EL (cell line): ENCODE data around the gene POTEF.
"Not testable (repeated sequence)": the region's sequence is repeated elsewhere in the genome, so short reads cannot be mapped to it uniquely, and the experiment has no call there.

Source experiments
- DNase-seq: peaks from one replicate; pipeline ENCODE4 v3.0.0-alpha.2; 2016

POTEF gene

GRCh38 chr2:130102597-130103363, 26.2 kb downstream of the POTEF start:
- not testable (repeated sequence) for DNase-seq

- not testable (repeated sequence) for DNase-seq
Measured at GRCh38 chr2:130062645-130063044, 66.4 kb downstream of the POTEF start.

GRCh38 chr2:130059982-130060381, 69.0 kb downstream of the POTEF start:
- DNase-seq, result not testable (repeated sequence)

GRCh38 chr2:130056336-130056735, 72.7 kb downstream of the POTEF start:
- DNase-seq, result not testable (repeated sequence)

GRCh38 chr2:130053217-130053911, 75.7 kb downstream of the POTEF start:
- not testable (repeated sequence) for DNase-seq

- not testable (repeated sequence) for DNase-seq
Measured at GRCh38 chr2:130052376-130052775, 76.6 kb downstream of the POTEF start.

GRCh38 chr2:130048422-130048821, 80.6 kb downstream of the POTEF start:
- not testable (repeated sequence) for DNase-seq

- DNase-seq, result not testable (repeated sequence)
Measured at GRCh38 chr2:130038265-130038603, 90.8 kb downstream of the POTEF start.

GRCh38 chr2:130025931-130026330, 103.1 kb downstream of the POTEF start:
- DNase-seq, result peak; percentile 3
